H9 (cell line): Measurements from ENCODE around the gene PIRT. TPM values are rescaled to one million over a fixed set of nuclear protein-coding genes. Genes with fewer than 3 reads are reported as not detected.

ENCODE experiments used
- DNase-seq: peaks from one replicate; pipeline ENCODE4 v3.0.0-alpha.2; 2017
- H2AFZ ChIP-seq: one replicate; pipeline ENCODE4 v1.6.1; 2013; ENCODE audit warnings: mild to moderate bottlenecking, low read length, control low read depth, moderate library complexity
- H2AK5ac ChIP-seq: 2 replicates; pipeline ENCODE4 v1.6.1; 2013; ENCODE audit warnings: low read length, control low read depth, mixed read lengths; ENCODE audit not compliant: insufficient read length
- H2BK120ac ChIP-seq: one replicate; pipeline ENCODE4 v1.6.1; 2013; ENCODE audit warnings: low read depth, mild to moderate bottlenecking, low read length, control low read depth, inconsistent platforms; ENCODE audit not compliant: poor library complexity, severe bottlenecking
- H2BK12ac ChIP-seq: 2 replicates; pipeline ENCODE4 v1.6.1; 2013; ENCODE audit warnings: low read length, control low read depth, mixed read lengths, low read depth; ENCODE audit not compliant: insufficient read length
- H2BK15ac ChIP-seq: 2 replicates; pipeline ENCODE4 v1.6.1; 2013; ENCODE audit warnings: low read depth, low read length, control low read depth
- H2BK20ac ChIP-seq: one replicate; pipeline ENCODE4 v1.6.1; 2013; ENCODE audit warnings: low read depth, mild to moderate bottlenecking, low read length, control low read depth, inconsistent platforms; ENCODE audit not compliant: poor library complexity, severe bottlenecking
- H2BK5ac ChIP-seq: 2 replicates; pipeline ENCODE4 v1.6.1; 2013; ENCODE audit warnings: low read length, control low read depth, mixed read lengths; ENCODE audit not compliant: insufficient read length
- H3K14ac ChIP-seq: 2 replicates; pipeline ENCODE4 v1.6.1; 2013; ENCODE audit warnings: low read length, control low read depth; ENCODE audit not compliant: insufficient read depth
- H3K18ac ChIP-seq: 2 replicates; pipeline ENCODE4 v1.6.1; 2013; ENCODE audit warnings: low read depth, mild to moderate bottlenecking, mixed read lengths, low read length, control low read depth; ENCODE audit not compliant: insufficient read length
- H3K23ac ChIP-seq: 2 replicates; pipeline ENCODE4 v1.6.1; 2013; ENCODE audit warnings: low read length, control low read depth, mixed read lengths, low read depth; ENCODE audit not compliant: insufficient read length
- H3K23me2 ChIP-seq: 2 replicates; pipeline ENCODE4 v1.6.1; 2013; ENCODE audit warnings: low read depth, mild to moderate bottlenecking, mixed read lengths, low read length, control low read depth; ENCODE audit not compliant: insufficient read length, poor library complexity, severe bottlenecking
- H3K27ac ChIP-seq: 2 replicates; pipeline ENCODE4 v1.5.1; 2013; ENCODE audit warnings: low read length, control low read depth, mixed read lengths, low read depth; ENCODE audit not compliant: insufficient read length
- H3K27me3 ChIP-seq: 2 replicates; pipeline ENCODE4 v1.6.1; 2013; ENCODE audit warnings: low read length, control low read depth, inconsistent platforms; ENCODE audit not compliant: insufficient read depth
- H3K4ac ChIP-seq: 2 replicates; pipeline ENCODE4 v1.6.1; 2013; ENCODE audit warnings: low read depth, mild to moderate bottlenecking, control low read depth, inconsistent platforms, low read length, moderate library complexity
- H3K4me1 ChIP-seq: 2 replicates; pipeline ENCODE4 v1.6.1; 2013; ENCODE audit warnings: low read length, control low read depth, inconsistent platforms; ENCODE audit not compliant: insufficient read depth
- H3K4me2 ChIP-seq: 2 replicates; pipeline ENCODE4 v1.6.1; 2013; ENCODE audit warnings: low read length, control low read depth, mixed read lengths; ENCODE audit not compliant: insufficient read length, insufficient read depth
- H3K56ac ChIP-seq: 2 replicates; pipeline ENCODE4 v1.6.1; 2013; ENCODE audit warnings: low read depth, mild to moderate bottlenecking, mixed read lengths, low read length, control low read depth; ENCODE audit not compliant: insufficient read length
- H3K79me1 ChIP-seq: 2 replicates; pipeline ENCODE4 v1.6.1; 2013; ENCODE audit warnings: low read depth, mild to moderate bottlenecking, moderate library complexity, low read length, control low read depth, inconsistent platforms; ENCODE audit not compliant: insufficient read depth, poor library complexity, severe bottlenecking
- H3K79me2 ChIP-seq: 2 replicates; pipeline ENCODE4 v1.6.1; 2013; ENCODE audit warnings: low read length, control low read depth, inconsistent platforms; ENCODE audit not compliant: insufficient read depth
- H3K9ac ChIP-seq: 2 replicates; pipeline ENCODE4 v1.6.1; 2013; ENCODE audit warnings: low read length, control low read depth, mixed read lengths; ENCODE audit not compliant: insufficient read length; ENCODE audit errors: extremely low read depth
- H3K9me3 ChIP-seq: one replicate; pipeline ENCODE4 v1.6.1; 2013; ENCODE audit warnings: low read depth, low read length, inconsistent platforms; ENCODE audit not compliant: control insufficient read depth
- H3T11ph ChIP-seq: one replicate; pipeline ENCODE4 v1.6.1; 2013; ENCODE audit warnings: mild to moderate bottlenecking, low read length, control low read depth, inconsistent platforms
- H4K20me1 ChIP-seq: one replicate; pipeline ENCODE4 v1.6.1; 2013; ENCODE audit not compliant: control insufficient read depth, insufficient read length, insufficient read depth
- H4K5ac ChIP-seq: 2 replicates; pipeline ENCODE4 v1.6.1; 2013; ENCODE audit warnings: low read depth, mild to moderate bottlenecking, mixed read lengths, low read length, control low read depth; ENCODE audit not compliant: insufficient read length
- H4K8ac ChIP-seq: replicated peaks from 2 replicates; pipeline ENCODE4 v1.6.1; 2013; ENCODE audit warnings: low read length, control low read depth, mixed read lengths, low read depth; ENCODE audit not compliant: insufficient read length
- H4K91ac ChIP-seq: 2 replicates; pipeline ENCODE4 v1.6.1; 2013; ENCODE audit warnings: low read depth, mild to moderate bottlenecking, moderate library complexity, mixed read lengths, low read length, control low read depth; ENCODE audit not compliant: insufficient read length
- H3K27ac Mint-ChIP-seq, 3 experiments: 2 replicates in 2 of 3; 3 replicates in 1 of 3; pipeline ENCODE4 v1.8.0; 2020 to 2021; ENCODE audit warnings: mixed read lengths in 3 of 3, mild to moderate bottlenecking in 1 of 3, moderate library complexity in 1 of 3
- H3K27me3 Mint-ChIP-seq: 2 replicates; pipeline ENCODE4 v1.8.0; 2021; ENCODE audit warnings: low read depth, mild to moderate bottlenecking, moderate library complexity, mixed read lengths
- H3K36me3 Mint-ChIP-seq, 3 experiments: 2 replicates in 2 of 3; 3 replicates in 1 of 3; pipeline ENCODE4 v1.8.0; 2020 to 2021; ENCODE audit warnings: low read depth in 3 of 3, mixed read lengths in 3 of 3; ENCODE audit not compliant: insufficient read depth in 1 of 3
- H3K4me1 Mint-ChIP-seq, 2 experiments: 2 replicates each; pipeline ENCODE4 v1.8.0; 2020; ENCODE audit warnings: mixed read lengths in 2 of 2
- H3K4me3 Mint-ChIP-seq, 2 experiments: 2 replicates in 1 of 2; 3 replicates in 1 of 2; pipeline ENCODE4 v1.8.0; 2020 to 2021; ENCODE audit warnings: mild to moderate bottlenecking in 2 of 2, mixed read lengths in 2 of 2, moderate library complexity in 1 of 2
- H3K9me3 Mint-ChIP-seq, 2 experiments: 2 replicates in 1 of 2; 3 replicates in 1 of 2; pipeline ENCODE4 v1.8.0; 2020; ENCODE audit warnings: mild to moderate bottlenecking in 2 of 2, mixed read lengths in 2 of 2, moderate library complexity in 1 of 2
- WGBS: extraction: QIAGEN DNeasy Blood & Tissue Kit; methylation state at CpG from one replicate; pipeline ENCODE4 v1.1.7; 2013; ENCODE audit warnings: missing lambda C conversion rate, low lambda C conversion rate, mixed read lengths; ENCODE audit not compliant: insufficient read length; ENCODE audit errors: extremely low coverage; 5-methylcytosine and 5-hydroxymethylcytosine counted together
- total RNA-seq: library from RNA; stranded (reverse); gene quantifications from 2 replicates; pipeline ENCODE4 v1.2.1, GENCODE V29; 2021
- TF ChIP-seq, protein P1 (sequence below): fragments of 200-600 bp; sonication (generic); conservative IDR thresholded peaks from 3 replicates; pipeline ENCODE4 v1.8.0; 2021; ENCODE audit warnings: antibody characterized with exemption, mild to moderate bottlenecking

The PIRT gene
- total RNA-seq, 1 experiment from 2014 or later: not detected

GRCh38 chr17:10845388-10845751 lies 7.5 kb upstream of the PIRT start:
- Histone ChIP-seq H2BK5ac (no peak overlapping the region), H3K27me3 (no peaks in the 10 kb centered on the region), H3K27ac (no peak overlapping the region), H3K79me2 (no peaks in the 10 kb centered on the region), H2BK12ac (no peak overlapping the region), H3K14ac (no peak overlapping the region), H3K23ac (no peak overlapping the region), H3K23me2 (peaks cover 7% of the 10 kb centered on the region), H2BK20ac (no peak overlapping the region), H4K8ac (no peak overlapping the region), H2BK15ac (no peak overlapping the region), H3T11ph (no peak overlapping the region), H3K9me3 (no peaks in the 10 kb centered on the region), H3K56ac (no peak overlapping the region), H4K20me1 (no peaks in the 10 kb centered on the region), H2AK5ac (no peak overlapping the region), H4K5ac (no peak overlapping the region), H3K18ac (no peak overlapping the region), H3K79me1 (no peaks in the 10 kb centered on the region), H3K4me2 (peak overlapping the region; percentile 83), H2AFZ (no peak overlapping the region), H3K4me1 (peaks cover 8% of the 10 kb centered on the region; the same call in 1 of the 2 replicates), H2BK120ac (no peak overlapping the region), H4K91ac (no peak overlapping the region), H3K9ac (no peak overlapping the region), H3K4ac (no peak overlapping the region)
- peaks cover 23% of the 10 kb centered on the region in 2 experiments for H3K4me1 Mint-ChIP-seq
- TF ChIP-seq, protein P1, sequence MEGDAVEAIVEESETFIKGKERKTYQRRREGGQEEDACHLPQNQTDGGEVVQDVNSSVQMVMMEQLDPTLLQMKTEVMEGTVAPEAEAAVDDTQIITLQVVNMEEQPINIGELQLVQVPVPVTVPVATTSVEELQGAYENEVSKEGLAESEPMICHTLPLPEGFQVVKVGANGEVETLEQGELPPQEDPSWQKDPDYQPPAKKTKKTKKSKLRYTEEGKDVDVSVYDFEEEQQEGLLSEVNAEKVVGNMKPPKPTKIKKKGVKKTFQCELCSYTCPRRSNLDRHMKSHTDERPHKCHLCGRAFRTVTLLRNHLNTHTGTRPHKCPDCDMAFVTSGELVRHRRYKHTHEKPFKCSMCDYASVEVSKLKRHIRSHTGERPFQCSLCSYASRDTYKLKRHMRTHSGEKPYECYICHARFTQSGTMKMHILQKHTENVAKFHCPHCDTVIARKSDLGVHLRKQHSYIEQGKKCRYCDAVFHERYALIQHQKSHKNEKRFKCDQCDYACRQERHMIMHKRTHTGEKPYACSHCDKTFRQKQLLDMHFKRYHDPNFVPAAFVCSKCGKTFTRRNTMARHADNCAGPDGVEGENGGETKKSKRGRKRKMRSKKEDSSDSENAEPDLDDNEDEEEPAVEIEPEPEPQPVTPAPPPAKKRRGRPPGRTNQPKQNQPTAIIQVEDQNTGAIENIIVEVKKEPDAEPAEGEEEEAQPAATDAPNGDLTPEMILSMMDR: no peak
- H3K27ac Mint-ChIP-seq: no peak overlapping the region
- H3K36me3 Mint-ChIP-seq: peaks cover 0 to 7% (median 5%) of the 10 kb centered on the region in 3 experiments; a peak in 4 of 7 replicates
- DNase-seq: no peak
- H3K9me3 Mint-ChIP-seq: peaks cover 12 to 13% of the 10 kb centered on the region in 2 experiments
- H3K27me3 Mint-ChIP-seq: peaks cover 12% of the 10 kb centered on the region
- peak overlapping the region; percentile 80 to 82; a peak in 3 of 5 replicates for H3K4me3 Mint-ChIP-seq
- WGBS: no CpG with 5 or more reads among the region's 6 CpGs
